PFSK-1 (cell line): Measurements from ENCODE around the gene ZC3H18.
A peak's percentile ranks its signal among the peaks of the same experiment; 100 is the strongest.

Source experiments
- FOXP2 ChIP-seq: optimal IDR thresholded peaks from 2 replicates; pipeline ENCODE3; 2011; ENCODE audit warnings: borderline replicate concordance, control low read depth, inconsistent platforms; ENCODE audit not compliant: insufficient read depth; ENCODE audit errors: extremely low read length, extremely low read depth
- POLR2AphosphoS5 ChIP-seq: IDR thresholded peaks from 2 replicates; pipeline ENCODE4 v1.6.1; 2012; ENCODE audit warnings: low read depth, mild to moderate bottlenecking, control low read depth, low read length, moderate library complexity
- SIN3A ChIP-seq: IDR thresholded peaks from 2 replicates; pipeline ENCODE4 v1.6.1; 2012; ENCODE audit warnings: mild to moderate bottlenecking, low read length, moderate library complexity, borderline replicate concordance; ENCODE audit not compliant: insufficient read depth
- TAF1 ChIP-seq: IDR thresholded peaks from 2 replicates; pipeline ENCODE4 v1.6.1; 2012; ENCODE audit warnings: low read length, control low read depth, borderline replicate concordance; ENCODE audit not compliant: insufficient read depth
- TF ChIP-seq, protein P1 (sequence below), 2 experiments: IDR thresholded peaks; 2 replicates each; pipeline versions ENCODE4 v1.6.1 to v1.8.0; 2011 to 2012; ENCODE audit warnings: low read depth in 2 of 2, low read length in 2 of 2, control low read depth in 1 of 2, inconsistent platforms in 1 of 2, mild to moderate bottlenecking in 1 of 2, moderate library complexity in 1 of 2; ENCODE audit not compliant: insufficient read depth in 1 of 2

Gene ZC3H18

GRCh38 chr16:88566158-88566557 is 4.0 kb upstream of the ZC3H18 start:
- TF ChIP-seq POLR2AphosphoS5 (no peak), FOXP2 (no peak), SIN3A (no peak), TAF1 (no peak)
- TF ChIP-seq, protein P1, sequence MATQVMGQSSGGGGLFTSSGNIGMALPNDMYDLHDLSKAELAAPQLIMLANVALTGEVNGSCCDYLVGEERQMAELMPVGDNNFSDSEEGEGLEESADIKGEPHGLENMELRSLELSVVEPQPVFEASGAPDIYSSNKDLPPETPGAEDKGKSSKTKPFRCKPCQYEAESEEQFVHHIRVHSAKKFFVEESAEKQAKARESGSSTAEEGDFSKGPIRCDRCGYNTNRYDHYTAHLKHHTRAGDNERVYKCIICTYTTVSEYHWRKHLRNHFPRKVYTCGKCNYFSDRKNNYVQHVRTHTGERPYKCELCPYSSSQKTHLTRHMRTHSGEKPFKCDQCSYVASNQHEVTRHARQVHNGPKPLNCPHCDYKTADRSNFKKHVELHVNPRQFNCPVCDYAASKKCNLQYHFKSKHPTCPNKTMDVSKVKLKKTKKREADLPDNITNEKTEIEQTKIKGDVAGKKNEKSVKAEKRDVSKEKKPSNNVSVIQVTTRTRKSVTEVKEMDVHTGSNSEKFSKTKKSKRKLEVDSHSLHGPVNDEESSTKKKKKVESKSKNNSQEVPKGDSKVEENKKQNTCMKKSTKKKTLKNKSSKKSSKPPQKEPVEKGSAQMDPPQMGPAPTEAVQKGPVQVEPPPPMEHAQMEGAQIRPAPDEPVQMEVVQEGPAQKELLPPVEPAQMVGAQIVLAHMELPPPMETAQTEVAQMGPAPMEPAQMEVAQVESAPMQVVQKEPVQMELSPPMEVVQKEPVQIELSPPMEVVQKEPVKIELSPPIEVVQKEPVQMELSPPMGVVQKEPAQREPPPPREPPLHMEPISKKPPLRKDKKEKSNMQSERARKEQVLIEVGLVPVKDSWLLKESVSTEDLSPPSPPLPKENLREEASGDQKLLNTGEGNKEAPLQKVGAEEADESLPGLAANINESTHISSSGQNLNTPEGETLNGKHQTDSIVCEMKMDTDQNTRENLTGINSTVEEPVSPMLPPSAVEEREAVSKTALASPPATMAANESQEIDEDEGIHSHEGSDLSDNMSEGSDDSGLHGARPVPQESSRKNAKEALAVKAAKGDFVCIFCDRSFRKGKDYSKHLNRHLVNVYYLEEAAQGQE (IDR thresholded peaks at IDR 0.05; ENCODE audit: insufficient read depth in 1 of 2, low read depth in 2 of 2, low read length in 2 of 2): no peak

DNA sequence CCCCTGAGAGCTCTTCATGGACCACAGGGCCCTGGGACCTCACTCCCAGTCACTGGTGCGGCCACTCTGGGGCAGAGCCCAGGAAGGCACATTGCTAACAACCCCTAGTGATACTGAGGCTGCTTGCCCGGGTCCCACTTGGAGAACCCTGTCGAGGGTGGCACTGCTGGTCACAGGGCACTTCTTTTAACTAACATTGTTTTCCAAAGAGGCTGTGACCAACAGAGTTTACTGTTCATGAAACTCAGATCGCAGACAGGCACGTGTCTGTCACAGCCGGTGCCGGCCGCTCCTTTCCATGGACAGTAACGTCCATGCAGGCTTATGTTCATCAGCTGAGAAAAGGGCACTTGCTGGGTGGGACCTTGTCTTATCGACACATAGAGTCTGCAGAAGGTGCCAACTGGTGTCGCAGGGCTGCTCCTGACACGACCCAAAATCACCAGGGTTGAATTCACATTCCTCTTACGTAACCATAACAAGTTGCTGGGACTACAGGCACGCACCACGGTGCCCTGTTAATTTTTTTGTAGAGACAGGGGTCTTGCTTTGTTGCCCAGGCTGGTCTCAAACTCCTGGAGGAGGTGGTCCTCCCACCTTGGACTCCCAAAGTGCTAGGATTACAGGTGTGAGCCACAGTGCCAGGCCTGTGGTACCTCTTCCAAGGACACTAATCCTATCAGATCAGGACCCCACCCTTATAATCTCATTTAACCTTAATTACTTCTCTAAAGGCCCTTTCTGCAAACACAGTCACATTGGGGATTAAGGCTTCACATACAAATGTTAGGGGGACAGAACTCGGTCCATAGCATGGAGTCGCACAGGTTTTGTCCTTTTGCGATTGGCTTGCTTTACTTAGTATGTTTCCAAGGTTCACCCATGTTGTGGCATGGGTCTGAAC is 1.2 kb upstream of the ZC3H18 start:
- TF ChIP-seq TAF1: no peak
- TF ChIP-seq, protein P1 (IDR thresholded peaks at IDR 0.05; ENCODE audit: insufficient read depth in 1 of 2, low read depth in 2 of 2, low read length in 2 of 2): no peak
- no peak for TF ChIP-seq FOXP2
- TF ChIP-seq POLR2AphosphoS5: no peak
- no peak for TF ChIP-seq SIN3A

DNA sequence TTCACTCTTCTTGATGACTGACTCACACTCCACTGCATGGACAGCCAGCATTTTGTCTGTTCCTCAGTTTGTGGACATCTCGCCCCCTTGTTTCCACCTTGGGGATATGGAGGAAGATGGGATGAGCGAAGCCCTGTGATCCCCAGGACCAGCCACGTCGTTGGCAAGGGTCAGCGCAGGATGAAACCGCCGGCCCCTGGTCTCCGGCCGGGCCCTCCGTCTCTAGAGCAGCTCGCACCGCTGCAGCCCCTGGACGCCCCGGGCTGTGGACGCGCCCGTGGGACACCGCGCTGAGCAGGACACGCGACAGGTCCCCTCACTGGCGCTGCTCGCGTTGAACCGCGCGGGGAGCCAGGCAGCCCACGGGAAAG is 604 bp upstream of the ZC3H18 start:
- TF ChIP-seq, protein P1 (IDR thresholded peaks at IDR 0.05; ENCODE audit: insufficient read depth in 1 of 2, low read depth in 2 of 2, low read length in 2 of 2): no peak
- no peak for TF ChIP-seq SIN3A
- no peak for TF ChIP-seq POLR2AphosphoS5
- TF ChIP-seq TAF1: no peak
- TF ChIP-seq FOXP2: no peak

DNA sequence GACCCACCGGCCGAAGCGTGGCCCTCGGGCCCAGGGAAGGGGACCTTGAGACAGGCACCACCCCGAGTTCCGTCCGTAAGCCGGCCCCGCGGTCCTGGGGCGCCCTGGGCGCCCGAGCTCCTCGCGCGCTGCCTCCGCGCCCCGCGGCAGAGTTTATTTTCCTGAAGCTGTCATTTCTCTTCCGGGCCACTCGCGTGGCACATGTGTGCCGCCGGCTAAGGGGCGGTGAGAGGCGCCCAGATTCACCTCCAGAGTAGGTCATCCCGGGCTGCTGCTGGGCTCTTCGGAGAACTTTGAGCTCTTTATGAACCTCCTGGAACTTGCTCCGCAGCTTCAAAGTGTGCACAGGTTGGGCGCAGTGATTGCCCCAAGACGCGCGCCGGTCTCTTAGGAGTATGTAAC is 489 bp downstream of the ZC3H18 start:
- TF ChIP-seq POLR2AphosphoS5: 0 out of 2 replicates have a peak, but pooled peaks have one; percentile 3
- no peak for TF ChIP-seq FOXP2
- no peak for TF ChIP-seq TAF1
- TF ChIP-seq SIN3A: peak; percentile 44; the same call in 1 of the 2 replicates
- TF ChIP-seq, protein P1 (IDR thresholded peaks at IDR 0.05; ENCODE audit: insufficient read depth in 1 of 2, low read depth in 2 of 2, low read length in 2 of 2): no peak
